ENCODE measurements around the gene DOK6. TPM values are rescaled to one million over a fixed set of nuclear protein-coding genes. Genes with fewer than 3 reads are reported as not detected.

DOK6 gene
- total and polyA plus RNA-seq, 2 donors (not counting 3 experiments of a cell fraction or from before 2014, with no cell fraction given) = under 0.01 TPM; not detected in 1

GRCh38 chr18:69444221-69444620 is 43.5 kb downstream of the DOK6 start:
- Histone ChIP-seq H4K20me1 (replicated peaks; ENCODE audit: control insufficient read depth, extremely low read depth, insufficient read depth, low read length) (no peaks in the 10 kb centered on the region), H3K9ac (replicated peaks; ENCODE audit: extremely low read depth, insufficient read depth, low read length) (no peak overlapping the region), H3K36me3 (ENCODE audit: control insufficient read depth in 2 of 2, extremely low read depth in 1 of 2, insufficient read depth in 2 of 2, low read length in 2 of 2) (no peaks in the 10 kb centered on the region), H3K4me2 (ENCODE audit: insufficient read depth, low read length) (no peak overlapping the region), H2AFZ (ENCODE audit: low read depth, low read length) (no peak overlapping the region), H3K4me3 (replicated peaks in 1 of 3; ENCODE audit: insufficient read depth in 1 of 3, low read depth in 1 of 3, low read length in 3 of 3) (no peak overlapping the region), H3K27ac (ENCODE audit: insufficient read depth, low read depth, low read length) (no peak overlapping the region), H3K9me3 (replicated peaks; ENCODE audit: control insufficient read depth, insufficient read depth, low read length) (no peaks in the 10 kb centered on the region), H3K9me1 (replicated peaks; ENCODE audit: control insufficient read depth, extremely low read depth, insufficient read depth, low read length) (no peaks in the 10 kb centered on the region), H3K79me2 (ENCODE audit: control insufficient read depth, insufficient read depth, low read length) (no peaks in the 10 kb centered on the region), H3K27me3 (ENCODE audit: control insufficient read depth in 2 of 2, insufficient read depth in 2 of 2, low read length in 2 of 2) (no peaks in the 10 kb centered on the region), H3K4me1 (ENCODE audit: control insufficient read depth, extremely low read depth, insufficient read depth, low read length) (no peaks in the 10 kb centered on the region)
- no TSS peak for BruUV-seq (replicated peaks)
- ChIA-PET CTCF (no interaction called here), POLR2A (no interaction called here)
- intact Hi-C loops (cut with micrococcal nuclease) = no loop called here
- TF ChIP-seq MYC (IDR thresholded peaks at IDR 0.05; ENCODE audit: low read depth, low read length) = no peak
- TF ChIP-seq CTCF (IDR thresholded peaks at IDR 0.05; ENCODE audit: extremely low read depth in 1 of 2, insufficient read depth in 1 of 2, low read depth in 1 of 2, low read length in 2 of 2) = no peak
- TF ChIP-seq JUN (IDR thresholded peaks at IDR 0.05; ENCODE audit: borderline replicate concordance, insufficient read depth, insufficient read length, low read depth) = no peak
- no peak for TF ChIP-seq POLR2AphosphoS5 (IDR thresholded peaks at IDR 0.05; ENCODE audit: insufficient read depth, low read depth, low read length)
- TF ChIP-seq, protein P1, sequence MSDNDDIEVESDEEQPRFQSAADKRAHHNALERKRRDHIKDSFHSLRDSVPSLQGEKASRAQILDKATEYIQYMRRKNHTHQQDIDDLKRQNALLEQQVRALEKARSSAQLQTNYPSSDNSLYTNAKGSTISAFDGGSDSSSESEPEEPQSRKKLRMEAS (IDR thresholded peaks at IDR 0.05; ENCODE audit: insufficient read depth, insufficient read length) = no peak
- no peak for TF ChIP-seq FOS (IDR thresholded peaks at IDR 0.05; ENCODE audit: borderline replicate concordance, insufficient read depth, low read length)
- no peak for TF ChIP-seq EZH2 (IDR thresholded peaks at IDR 0.05; ENCODE audit: borderline replicate concordance, low read depth, low read length, severe bottlenecking)
- no peak for TF ChIP-seq GATA2 (IDR thresholded peaks at IDR 0.05; ENCODE audit: insufficient read depth, insufficient read length, low read depth, low read length)
- TF ChIP-seq POLR2A (IDR thresholded peaks at IDR 0.05; ENCODE audit: low read depth, low read length) = no peak
- DNase-seq (ENCODE audit: low read depth, low spot score) (no peak), FAIRE-seq (no peak)
- dilution Hi-C loops (cut with MboI; ENCODE audit: extremely low pct_ligation_motif_present, low sequenced_read_pairs) = no loop called here

Data from endothelial cell of umbilical vein (primary cell).